ENCODE measurements around the gene IRF8.
A peak's percentile ranks its signal among the peaks of the same experiment; 100 is the strongest.
"Not testable (repeated sequence)": the region's sequence is repeated elsewhere in the genome, so short reads cannot be mapped to it uniquely, and the experiment has no call there.

Gene IRF8

DNA sequence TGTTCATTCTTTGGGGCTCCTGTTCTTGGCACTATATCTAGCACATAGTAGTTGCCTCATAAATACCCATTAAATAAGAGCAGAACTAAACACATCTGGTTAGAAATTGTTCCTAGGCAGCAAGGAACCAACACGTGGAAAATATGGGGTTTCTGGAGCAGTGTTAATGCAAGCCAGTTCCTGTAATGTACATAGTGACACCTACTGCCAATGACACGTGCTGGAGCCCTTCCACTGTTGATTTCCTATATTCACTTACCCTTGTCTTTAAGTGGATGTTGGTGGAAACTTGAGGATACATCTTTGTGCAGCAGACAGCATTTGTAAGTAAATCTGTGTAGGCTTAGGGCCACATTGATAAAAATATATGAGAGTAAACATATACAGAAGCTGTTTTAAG is 1.6 kb upstream of the IRF8 start:
- DNase-seq: no peak

DNA sequence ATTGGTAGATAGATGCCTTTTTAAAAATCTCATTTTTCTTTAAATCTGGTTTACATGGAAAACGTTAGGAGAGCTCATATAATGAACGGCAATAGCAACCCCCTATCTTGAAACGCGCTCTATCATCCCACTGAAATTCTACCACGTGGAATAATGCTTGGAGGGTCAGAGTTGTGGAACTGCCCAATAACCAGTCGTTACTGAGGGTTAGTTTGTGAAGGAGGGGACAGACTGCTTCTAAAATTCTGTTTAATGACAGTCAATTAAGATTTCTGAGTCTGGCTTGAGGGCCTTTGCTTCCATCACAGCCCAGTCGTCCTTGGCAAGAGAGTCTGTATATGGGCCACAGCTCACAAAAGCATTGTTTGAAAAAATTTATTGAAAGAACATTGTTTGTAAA is 482 bp downstream of the IRF8 start:
- DNase-seq: no peak

DNA sequence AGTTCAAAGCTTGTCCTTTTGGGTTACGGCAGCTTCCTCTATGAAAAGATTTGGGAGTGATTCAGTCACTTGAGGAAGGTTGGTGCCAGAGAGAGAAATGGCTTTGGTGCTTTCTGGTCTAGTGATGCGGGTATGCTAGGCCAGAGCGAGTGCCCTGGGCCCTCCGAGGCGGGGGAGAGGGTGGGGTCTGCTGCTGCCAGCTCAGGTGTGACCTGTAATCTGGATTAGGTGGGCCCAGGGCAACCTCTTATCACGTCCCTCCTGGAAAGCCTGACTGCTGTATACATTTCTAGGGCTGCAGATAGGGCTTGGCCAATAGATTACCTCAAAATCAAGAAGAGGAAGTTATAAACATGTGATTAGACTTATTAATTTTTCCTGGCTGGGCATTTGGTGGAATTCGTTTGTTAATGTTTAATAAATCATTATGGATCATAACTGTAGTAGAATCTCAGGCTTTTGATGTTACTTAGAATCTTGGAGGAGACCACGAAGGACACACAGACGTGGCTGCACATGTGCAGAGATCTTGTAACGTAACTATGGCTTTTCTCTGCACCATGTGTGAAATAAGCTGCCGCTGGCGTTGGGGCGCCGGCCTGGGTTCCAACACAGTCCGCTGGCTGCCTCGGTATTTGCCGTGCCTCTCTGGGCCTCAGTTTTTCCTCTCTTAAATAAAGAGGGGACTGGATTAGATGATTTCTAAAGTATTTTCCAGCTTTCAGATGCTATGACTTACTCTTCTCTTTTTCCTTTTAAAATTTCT is 1.2 kb downstream of the IRF8 start:
- no peak for DNase-seq

DNA sequence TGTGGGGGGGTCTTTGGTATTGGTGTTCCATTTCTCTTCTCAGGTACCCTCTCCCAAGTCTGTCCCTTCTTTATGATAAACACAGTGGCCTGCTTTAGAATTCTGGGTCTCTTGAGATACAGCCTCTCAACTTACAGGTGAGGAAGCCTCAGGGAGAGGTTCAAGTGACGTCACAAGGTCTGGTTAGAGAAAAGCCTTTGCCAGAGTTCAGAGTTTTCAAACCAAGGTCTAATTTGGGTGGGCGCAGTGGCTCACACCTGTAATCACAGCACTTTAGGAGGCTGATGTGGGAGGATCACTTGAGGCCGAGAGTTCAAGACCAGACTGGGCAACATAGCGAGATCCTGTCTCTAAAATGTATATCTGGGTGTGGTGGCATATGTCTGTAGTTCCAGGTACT is 2.1 kb downstream of the IRF8 start:
- DNase-seq: no peak

DNA sequence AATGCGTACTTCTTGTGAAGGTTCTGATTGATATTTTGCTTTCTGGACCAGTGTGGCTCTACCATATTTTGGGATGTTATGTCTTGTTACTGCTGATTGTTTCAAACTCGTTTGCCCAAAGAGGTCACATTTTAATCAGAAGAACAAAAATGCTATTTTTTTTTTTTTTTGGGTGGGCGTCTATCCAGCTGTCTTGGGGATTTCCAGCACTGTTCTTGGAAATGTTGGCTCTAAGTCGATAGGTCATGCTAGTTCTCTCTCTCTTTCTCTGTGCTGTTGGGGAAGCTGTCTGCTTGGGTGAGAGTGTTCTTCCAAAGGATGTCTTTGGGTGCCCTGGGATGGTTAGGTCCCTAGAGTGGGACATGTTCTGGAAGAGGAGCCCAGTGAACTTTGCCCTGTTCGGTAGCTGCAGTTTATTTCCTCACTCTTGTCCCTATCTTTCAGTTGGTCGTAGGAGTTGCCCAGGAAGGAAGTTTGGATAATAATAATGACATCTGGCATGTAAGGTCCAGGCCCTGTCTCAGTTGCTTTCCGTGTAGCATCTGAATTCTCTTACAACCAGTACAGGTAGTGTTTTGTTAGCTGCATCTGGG is 2.9 kb downstream of the IRF8 start:
- DNase-seq: no peak

DNA sequence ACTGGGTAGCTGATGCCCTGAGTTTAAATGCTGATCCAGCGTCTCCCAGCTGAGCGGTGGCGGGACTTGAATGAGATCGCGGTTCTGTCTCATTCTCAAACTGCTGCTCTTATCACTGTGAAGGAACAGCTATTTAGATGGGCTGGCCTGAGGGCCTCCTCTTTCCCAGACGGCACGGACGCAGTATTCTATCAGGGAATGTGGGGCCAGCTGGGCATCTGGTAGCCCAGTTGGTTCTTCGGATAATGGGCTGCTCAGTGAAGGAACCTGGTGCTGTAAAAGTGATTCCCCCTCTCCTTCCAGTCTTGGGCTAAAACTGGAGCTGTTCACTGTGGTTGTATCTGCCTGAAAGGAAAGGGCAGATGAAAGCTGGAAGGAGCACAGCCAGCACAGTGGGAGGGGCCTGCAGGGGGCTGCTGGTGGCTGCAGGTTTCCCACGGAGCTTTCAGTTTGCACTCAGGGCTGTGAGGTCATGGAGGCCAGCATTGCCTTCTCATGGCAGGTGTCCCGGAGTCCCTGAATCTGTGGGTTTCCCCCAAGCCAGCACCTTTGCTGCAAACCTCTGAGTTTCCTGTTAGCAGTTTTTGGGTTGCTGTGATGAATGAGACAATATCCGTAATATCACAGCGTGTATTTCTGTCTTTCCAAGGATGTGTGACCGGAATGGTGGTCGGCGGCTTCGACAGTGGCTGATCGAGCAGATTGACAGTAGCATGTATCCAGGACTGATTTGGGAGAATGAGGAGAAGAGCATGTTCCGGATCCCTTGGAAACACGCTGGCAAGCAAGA is 3.6 kb downstream of the IRF8 start:
- DNase-seq: peak; percentile 11

DNA sequence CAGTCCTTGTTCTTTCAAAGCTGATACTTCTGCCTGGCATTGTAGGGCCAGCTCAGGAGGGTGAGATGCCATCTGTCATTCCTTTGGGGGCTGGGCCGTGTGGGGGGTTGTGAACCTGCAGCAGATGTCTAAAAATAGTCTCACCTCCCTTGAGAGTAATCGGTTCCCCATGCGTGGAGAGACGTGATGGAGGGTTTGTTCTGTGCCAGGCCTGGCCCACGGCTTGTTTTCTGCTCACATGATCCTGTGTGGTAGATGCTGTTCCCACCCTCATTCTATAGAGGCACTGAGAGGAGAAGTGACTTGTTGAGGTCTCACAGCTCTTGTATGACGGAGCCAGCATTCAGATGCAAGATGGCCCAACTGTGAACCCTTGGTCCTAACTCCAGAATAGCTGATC is 4.6 kb downstream of the IRF8 start:
- no peak for DNase-seq

DNA sequence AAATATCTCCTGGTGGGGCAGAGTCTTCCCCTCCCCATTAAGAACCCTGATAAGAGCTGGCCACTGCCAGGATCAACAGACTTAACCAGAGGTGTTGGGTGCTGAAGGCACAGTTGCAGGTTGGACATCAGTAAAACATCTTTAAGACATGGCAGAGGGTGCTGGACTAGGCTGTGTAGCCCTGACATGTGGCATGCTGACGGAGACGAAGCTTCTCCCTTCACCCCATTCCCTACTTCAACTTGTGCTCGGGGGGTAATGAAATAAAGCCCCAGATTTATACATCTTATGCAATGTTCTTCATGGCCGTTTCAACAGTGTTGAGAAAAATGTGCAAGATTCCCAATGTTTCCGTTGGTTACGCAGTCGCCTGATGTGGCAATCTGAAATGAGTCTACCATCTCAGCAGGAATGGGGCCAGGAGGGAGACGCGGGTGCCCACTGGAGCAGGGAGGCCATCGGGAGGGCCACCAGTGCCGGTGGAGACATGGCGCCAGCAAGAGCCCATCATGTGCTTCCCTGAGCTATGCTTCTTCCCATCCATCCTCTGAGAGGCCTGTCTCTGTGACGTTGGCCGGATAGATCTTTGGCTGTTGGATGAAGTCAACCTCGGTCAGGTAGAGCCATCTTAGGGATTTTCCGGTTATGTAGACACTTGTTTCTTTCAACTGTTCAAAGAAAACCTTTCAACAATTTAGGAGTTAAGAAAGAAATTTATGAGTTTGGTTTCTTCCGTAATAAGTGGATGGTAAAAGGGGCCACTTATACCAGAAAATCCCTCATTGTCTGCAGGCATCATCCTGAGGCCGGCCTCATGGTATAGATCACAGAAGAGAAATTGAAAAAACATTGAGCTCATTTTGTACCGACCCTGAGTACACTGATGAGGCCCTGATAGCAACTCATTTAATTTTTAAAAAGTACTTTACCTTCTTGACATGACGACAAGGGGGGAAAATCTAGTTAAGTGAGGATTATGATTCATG is 6.4 kb downstream of the IRF8 start:
- DNase-seq: no peak

DNA sequence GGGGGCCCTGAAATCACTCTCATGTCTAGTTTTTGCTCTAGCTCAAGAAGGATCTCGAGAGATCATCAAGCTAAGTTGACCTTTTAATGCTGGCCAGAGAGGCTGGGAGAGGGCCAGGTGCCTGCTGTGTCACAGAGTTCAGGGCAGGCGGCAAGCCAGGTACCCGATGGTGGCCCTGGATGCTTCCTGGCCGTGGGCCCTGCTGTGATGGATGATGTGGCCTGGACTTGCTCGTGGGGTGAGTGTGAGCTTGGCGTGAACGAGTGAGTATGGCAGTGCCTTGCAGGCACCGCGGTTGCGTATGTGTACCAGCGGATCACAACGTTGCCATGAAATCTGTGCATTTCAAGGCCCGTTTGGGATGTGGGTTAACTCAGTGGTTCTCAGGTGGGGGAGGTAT is 7.4 kb downstream of the IRF8 start:
- no peak for DNase-seq

DNA sequence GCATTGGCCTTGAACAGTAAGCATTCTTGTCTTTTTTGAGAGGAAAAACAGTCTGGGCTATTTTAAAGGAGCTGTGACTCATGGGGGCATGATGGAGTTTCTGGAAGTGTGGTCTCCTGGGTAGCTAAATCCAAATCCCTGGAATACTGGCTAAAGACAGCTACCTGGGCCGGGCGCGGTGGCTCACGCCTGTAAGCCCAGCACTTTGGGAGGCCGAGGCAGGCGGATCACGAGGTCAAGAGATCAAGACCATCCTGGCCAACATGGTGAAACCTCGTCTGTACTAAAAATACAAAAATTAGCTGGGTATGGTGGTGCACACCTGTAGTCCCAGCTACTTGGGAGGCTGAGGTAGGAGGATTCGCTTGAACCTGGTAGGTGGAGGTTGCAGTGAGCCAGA is 8.3 kb downstream of the IRF8 start:
- DNase-seq: not testable (repeated sequence)

DNA sequence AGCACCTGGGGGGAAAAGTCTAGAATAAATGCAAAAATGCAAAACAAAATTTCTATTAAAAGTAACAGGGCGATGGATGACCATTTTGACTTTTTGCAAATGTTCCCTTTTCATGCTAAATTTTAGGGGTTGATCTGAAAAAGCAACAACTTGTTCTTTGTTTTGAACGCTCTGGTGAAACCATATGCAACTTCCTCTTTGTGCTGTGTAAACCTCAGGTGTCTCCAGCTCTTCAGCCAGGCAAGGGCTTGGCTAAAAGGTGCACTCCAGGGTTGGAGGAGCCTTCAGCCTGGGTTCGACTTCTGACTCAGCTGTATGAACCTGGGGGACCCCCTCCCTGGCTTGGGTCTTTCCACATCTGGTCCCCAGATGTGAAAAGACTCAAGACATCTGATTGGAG is 9.5 kb downstream of the IRF8 start:
- DNase-seq: no peak

DNA sequence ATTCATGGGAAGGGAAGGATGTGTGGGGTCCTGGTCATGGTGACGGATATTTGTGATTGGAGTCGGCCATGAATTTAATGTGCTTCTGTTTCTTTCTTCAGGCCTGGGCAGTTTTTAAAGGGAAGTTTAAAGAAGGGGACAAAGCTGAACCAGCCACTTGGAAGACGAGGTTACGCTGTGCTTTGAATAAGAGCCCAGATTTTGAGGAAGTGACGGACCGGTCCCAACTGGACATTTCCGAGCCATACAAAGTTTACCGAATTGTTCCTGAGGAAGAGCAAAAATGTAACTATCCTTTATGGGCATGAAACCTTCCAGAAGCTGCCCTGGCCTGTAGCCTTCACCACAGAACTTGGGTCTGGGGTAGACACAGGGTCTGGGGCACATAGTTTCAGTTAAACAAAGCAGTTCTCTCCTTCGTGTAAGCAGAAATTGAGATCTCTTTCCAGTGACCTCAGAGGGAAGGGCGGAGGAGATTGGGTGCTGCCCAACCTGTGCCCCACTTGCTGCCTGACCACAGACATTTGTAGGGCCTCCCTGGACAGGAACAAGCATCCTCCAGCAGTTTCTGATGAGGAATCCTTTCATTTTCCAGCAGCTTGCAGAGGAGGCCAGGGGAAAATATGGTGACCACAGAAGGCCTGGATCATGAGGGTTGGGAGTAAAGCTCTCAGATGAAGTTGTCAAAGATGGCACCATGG is 10.1 kb downstream of the IRF8 start:
- no peak for DNase-seq

DNA sequence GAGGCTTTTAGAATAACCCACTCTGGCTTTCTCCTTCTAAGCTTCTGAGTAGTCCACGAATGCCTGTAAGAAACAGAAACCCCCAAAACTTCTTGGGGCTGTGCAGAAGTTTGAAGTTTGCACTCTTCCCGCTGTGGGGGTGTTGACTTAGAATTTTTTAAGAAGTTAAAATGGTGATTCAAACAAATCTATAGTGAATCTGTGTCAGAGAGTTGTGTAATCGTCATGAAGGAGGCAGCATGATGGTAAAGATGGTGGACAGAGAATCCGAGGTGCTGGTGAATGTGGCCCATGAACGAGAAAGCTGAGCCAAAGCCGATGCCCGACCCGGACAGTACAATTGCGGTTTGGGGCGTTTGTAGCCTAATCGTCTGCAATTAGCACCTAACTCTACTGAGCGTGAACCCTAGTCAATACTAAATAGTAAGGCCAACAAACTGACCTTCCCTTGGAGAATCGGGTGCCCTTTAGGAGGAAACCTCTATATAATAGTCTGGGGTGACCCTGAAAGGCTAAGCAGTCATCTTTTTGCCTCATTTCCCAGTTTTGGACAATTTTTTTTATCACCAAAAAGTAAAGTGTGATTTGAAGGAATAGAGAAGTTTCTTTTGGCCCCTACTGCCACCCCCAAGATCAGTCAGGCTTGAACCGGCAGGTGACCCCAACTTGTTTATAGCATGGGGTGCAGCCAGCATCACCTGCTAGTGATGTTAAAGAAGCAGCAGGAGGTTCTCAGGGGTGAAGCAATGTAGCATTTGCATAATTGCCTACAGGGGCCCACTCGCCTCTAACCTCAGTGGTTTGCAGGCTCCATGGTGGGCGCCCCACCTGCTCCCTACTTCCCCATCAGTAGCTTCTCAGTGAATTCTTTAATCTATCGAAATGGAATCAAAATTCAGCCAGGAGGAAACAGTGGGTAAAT is 11.2 kb downstream of the IRF8 start:
- DNase-seq: no peak

DNA sequence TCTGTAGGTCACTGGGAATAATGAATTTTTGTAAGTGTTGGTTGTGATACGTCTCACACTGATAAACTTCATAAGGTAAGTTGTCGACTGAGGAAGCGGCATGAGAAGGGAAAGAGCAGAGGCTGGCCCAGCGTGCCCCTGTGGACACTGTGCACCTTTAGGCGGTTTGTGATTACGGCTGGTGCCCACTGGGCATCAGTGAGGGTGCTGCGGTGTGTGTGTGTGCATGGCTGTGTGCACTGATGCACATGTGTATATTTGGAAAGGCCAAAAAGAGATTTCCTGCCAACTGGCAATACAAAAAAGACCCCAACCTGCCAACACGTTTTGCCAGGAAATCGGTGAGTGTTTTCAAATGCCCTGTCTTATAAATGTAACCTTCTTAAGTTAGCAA is 11.9 kb downstream of the IRF8 start:
- no peak for DNase-seq

DNA sequence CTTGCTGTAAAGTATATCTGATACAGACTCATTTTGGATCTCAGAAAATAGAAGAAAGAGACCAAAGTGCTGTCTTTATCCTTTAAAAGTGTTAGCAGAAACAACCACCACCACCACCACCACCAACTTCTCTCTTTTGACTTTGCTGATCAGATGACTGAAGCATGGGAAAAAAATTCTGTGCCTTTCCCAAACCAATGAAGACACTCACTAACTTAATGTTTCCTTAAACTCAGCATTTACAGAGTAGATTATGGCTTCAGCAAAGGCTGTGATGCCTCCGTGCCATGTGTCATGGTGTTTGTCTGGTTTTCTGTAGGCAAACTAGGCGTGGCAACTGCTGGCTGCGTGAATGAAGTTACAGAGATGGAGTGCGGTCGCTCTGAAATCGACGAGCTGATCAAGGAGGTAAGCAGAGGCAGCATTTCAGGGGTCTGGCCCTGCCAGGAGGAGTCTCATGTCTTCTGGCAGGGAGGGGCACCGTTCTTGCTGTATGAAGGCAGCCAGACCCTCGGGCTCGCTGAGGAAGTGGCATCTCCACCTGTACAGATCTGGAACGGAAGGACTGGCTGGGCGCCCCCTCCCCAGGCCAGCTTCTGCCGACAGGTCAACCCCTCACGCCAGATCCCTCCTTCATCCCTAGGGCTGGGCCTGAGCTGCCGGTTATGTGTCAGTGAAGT is 12.4 kb downstream of the IRF8 start:
- DNase-seq: no peak

DNA sequence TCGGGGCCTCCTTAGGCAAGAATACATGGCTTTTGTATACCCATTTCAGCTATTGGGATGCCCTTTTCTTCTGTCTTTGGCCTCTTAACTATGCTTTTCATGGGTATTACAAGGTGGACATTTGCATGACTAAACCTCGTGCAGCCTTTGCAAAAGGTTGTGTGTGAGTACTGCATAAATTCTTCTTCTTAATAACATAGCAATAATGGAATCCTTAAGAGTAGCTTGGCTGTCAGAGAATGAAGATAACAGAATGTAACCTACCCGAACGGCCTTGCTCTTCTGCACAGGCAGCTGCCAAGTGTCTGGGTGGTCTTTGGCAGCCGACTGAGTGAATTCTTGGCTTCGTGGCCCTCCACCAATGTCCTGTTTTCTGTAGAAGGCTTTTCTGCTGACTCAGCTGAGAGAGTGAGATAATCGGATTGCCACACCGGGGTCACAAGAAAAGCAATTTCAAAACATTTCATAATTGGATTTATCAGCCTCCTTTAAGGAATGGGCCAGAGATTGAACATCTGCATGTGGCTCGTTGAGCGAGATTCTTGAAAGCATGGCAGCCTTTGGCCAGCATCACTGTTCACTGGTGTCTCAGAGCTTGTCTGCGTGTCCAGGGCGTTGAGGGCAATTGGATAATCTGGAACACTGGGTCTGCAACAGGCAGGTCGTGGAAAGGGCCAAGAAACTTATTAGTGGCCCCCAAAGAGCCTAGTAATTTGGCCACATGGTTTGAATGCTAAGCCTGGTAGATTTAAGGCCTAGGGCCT is 13.4 kb downstream of the IRF8 start:
- DNase-seq: no peak

DNA sequence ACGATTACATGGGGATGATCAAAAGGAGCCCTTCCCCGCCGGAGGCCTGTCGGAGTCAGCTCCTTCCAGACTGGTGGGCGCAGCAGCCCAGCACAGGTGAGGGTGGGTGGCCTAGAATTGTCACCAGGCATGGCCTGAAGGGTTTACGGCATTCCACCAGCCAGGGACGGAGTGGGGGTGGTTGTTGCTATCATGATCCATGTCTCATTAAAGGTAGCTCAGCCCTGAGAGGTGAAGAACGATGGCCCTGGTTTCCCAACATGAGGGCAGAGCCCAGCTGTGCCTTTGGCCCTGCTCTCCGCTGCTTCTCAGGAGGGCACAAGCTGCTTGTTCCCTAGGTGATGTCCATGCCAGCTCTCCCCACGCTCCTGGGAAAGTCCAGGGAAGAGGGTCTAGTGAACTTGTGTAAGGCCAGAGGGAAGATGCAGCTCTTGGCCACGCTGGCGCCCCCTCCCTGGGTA is 14.2 kb downstream of the IRF8 start:
- DNase-seq: no peak

DNA sequence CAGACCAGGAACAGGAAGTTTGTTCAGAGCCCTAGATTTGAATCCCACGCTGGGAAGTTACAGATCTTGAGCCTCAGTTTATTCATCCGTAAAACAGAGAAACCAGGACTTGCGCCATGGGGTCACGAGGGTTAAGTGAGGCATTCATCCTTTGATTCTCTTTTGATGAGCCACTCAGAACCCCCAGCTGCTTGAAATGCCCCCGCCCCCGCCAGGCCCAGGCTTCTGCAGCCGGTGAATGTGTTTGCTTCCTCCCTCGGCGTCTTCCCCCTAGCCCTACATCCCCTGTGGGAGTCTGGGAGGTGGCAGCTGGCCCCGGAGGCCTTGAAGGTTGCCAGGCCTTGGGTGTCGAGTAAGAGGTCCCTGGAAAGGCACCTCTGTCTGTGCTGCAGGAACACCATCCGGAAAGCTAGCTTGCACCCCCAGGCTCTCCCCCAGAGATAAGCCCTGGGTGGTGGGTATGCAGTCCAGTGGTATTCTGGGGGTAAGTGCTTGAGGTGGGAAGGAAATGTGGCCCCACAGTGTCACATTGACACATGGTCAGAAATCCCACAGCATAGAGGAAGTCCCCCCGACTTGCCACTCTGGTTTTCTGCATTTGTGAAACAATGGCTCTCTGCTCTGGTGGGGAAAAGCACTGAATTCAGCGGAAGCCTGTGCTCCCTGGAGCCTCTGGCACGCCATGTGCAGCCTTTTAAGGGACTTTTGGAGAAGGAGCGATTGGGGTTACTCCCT is 14.9 kb downstream of the IRF8 start:
- DNase-seq: no peak

DNA sequence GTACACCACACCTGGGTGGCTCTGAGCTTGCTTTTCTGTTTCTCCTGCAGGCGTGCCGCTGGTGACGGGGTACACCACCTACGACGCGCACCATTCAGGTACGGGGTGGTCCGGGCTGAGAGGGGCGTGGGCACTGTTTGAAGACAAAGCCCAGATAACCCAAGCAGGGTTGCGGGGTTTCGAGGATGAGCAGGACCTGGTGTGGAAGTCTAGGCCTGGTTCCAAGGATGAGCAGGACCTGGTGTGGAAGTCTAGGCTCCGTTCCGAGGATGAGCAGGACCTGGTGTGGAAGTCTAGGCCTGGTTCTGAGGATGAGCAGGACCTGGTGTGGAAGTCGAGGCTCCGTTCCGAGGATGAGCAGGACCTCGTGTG is 15.4 kb downstream of the IRF8 start:
- DNase-seq: no peak

Data from effector CD8-positive, alpha-beta T cell (primary cell).